HepG2 (cell line): ENCODE measurements around the gene RTN4RL2. TPM values are rescaled to one million over a fixed set of nuclear protein-coding genes. Genes with fewer than 3 reads are reported as not detected.

Experiments
- CBX2 ChIP-seq, 2 experiments: fragments of 200-600 bp in 1 of 2; sonication (generic); formaldehyde crosslinking in 1 of 2; IDR thresholded peaks; 2 replicates each; pipeline versions ENCODE4 v1.7.0 to v1.8.1; 2018 to 2022; ENCODE audit warnings: low read depth in 2 of 2, low read length in 1 of 2, mild to moderate bottlenecking in 1 of 2, missing genetic modification reagents in 1 of 2
- NR2C2 ChIP-seq: sonication (generic); formaldehyde crosslinking; IDR thresholded peaks from 2 replicates; pipeline ENCODE4 v1.4.0; 2020; ENCODE audit warnings: missing genetic modification reagents, mild to moderate bottlenecking, moderate library complexity, borderline replicate concordance
- REL ChIP-seq: sonication (generic); formaldehyde crosslinking; conservative IDR thresholded peaks from 2 replicates; pipeline ENCODE4 v1.8.0; 2022; ENCODE audit warnings: mild to moderate bottlenecking, missing genetic modification reagents, moderate library complexity
- SP4 ChIP-seq: sonication (generic); formaldehyde crosslinking; IDR thresholded peaks from 2 replicates; pipeline ENCODE4 v1.8.1; 2023; ENCODE audit warnings: mild to moderate bottlenecking, missing genetic modification reagents
- ZNF205 ChIP-seq: IDR thresholded peaks from 2 replicates; pipeline ENCODE4 v1.6.1; 2018; ENCODE audit warnings: missing biosample characterization, missing genetic modification reagents
- ZNF564 ChIP-seq: sonication (generic); formaldehyde crosslinking; IDR thresholded peaks from 2 replicates; pipeline ENCODE4 v1.8.1; 2023; ENCODE audit warnings: mild to moderate bottlenecking, missing genetic modification reagents
- ZNF749 ChIP-seq: sonication (generic); formaldehyde crosslinking; IDR thresholded peaks from 2 replicates; pipeline ENCODE4 v1.8.0; 2022; ENCODE audit warnings: mild to moderate bottlenecking, missing genetic modification reagents, moderate library complexity, borderline replicate concordance
- ZNF772 ChIP-seq: sonication (generic); formaldehyde crosslinking; IDR thresholded peaks from 2 replicates; pipeline ENCODE4 v1.5.0; 2020; ENCODE audit warnings: mild to moderate bottlenecking, missing genetic modification reagents
- polyA plus RNA-seq, 8 experiments: library from polyadenylated mRNA; depleted of rRNA in 3 of 8; stranded (reverse) in 7 of 8; unstranded in 1 of 8; fragments of >200 nt; fragmentation: Illumina TruSeq in 4 of 8; extraction: Trizol in 4 of 8; gene quantifications; 2 replicates each; pipeline versions ENCODE4 v1.2.1 to v1.2.3, GENCODE V29; 2011 to 2016; ENCODE audit warnings: low read depth in 4 of 8, missing spikeins in 1 of 8, mixed read lengths in 1 of 8; ENCODE audit not compliant: insufficient read depth in 1 of 8
- total RNA-seq, 5 experiments: library from RNA; depleted of rRNA; stranded (reverse); fragments of >200 nt; fragmentation: Illumina TruSeq; extraction: Trizol; gene quantifications; 2 replicates each; pipeline ENCODE4 v1.2.3, GENCODE V29; 2016; ENCODE audit warnings: low read depth in 1 of 5
- TF ChIP-seq, protein P1 (sequence below): sonication (generic); formaldehyde crosslinking; IDR thresholded peaks from 2 replicates; pipeline ENCODE4 v1.5.1; 2020; ENCODE audit warnings: missing genetic modification reagents, mild to moderate bottlenecking, borderline replicate concordance
- TF ChIP-seq, protein P2 (sequence below): sonication (generic); formaldehyde crosslinking; IDR thresholded peaks from 2 replicates; pipeline ENCODE4 v1.4.0; 2020; ENCODE audit warnings: missing genetic modification reagents, mild to moderate bottlenecking, borderline replicate concordance
- TF ChIP-seq, protein P3 (sequence below): sonication (generic); formaldehyde crosslinking; IDR thresholded peaks from 2 replicates; pipeline ENCODE4 v1.5.1; 2020; ENCODE audit warnings: mild to moderate bottlenecking, moderate library complexity, missing genetic modification reagents
- TF ChIP-seq, protein P4 (sequence below): sonication (generic); formaldehyde crosslinking; IDR thresholded peaks from 2 replicates; pipeline ENCODE4 v1.4.0; 2020; ENCODE audit warnings: missing genetic modification reagents
- TF ChIP-seq, protein P5 (sequence below): sonication (generic); formaldehyde crosslinking; IDR thresholded peaks from 2 replicates; pipeline ENCODE4 v1.4.0; 2020; ENCODE audit warnings: missing genetic modification reagents, borderline replicate concordance
- TF ChIP-seq, protein P6 (sequence below): sonication (generic); formaldehyde crosslinking; IDR thresholded peaks from 2 replicates; pipeline ENCODE4 v1.5.0; 2020; ENCODE audit warnings: mild to moderate bottlenecking, missing genetic modification reagents

RTN4RL2 gene
- total and polyA plus RNA-seq, 2 of the 13 experiments (the other 11 are each of a cell fraction or from before 2014, with no cell fraction given), result 1.3 to 4.3 TPM

DNA sequence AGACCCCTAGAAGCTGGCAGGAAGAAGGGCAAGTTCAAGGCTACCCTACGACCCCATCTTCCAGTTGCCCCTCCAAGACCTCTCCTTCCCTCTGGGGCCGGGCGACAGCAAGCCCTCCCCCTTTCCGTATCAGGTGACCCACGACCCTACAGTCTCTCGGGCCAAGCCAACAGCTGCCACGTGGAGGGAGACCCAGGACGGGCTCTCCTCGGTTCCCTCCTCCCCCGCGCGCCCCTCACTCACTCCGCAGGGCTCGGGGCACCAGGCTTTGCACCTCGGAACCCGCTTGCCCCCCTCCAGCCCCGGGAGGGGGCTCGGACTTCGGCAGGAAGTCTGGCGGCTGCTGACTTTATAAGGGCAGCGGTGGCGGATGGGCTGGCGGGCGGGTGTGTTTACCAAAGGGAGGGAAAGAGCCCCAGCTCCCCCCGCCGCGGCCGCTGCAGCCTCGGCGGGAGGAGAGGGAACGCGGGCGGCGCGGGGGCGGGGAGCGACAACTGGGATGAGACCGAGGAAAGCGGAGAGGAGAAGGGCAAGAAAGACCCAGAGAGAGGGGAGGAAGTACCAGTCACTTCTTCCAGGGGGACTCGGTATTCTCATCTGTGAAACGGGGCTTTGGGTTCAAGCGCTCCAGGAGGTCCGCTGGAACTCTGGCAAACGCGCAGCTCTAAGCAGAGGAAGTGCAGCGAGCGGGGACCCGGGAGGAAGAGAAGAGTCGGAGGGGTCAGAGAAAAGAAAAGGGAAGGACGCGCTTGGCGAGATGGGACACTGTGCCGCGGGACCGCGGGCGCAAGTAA lies 54.4 kb downstream of the RTN4RL2 start (continued):
- TF ChIP-seq NR2C2 (no peak), ZNF749 (peak; percentile 66; the same call in 1 of the 2 replicates), ZNF564 (CRISPR knock-in tag) (no peak), CBX2 (IDR thresholded peaks at IDR 0.05; ENCODE audit: low read depth, low read length) (no peak), CBX2 (CRISPR knock-in tag; IDR thresholded peaks at IDR 0.05; ENCODE audit: low read depth) (no peak), ZNF205 (CRISPR knock-in tag) (no peak), SP4 (CRISPR knock-in tag) (no peak), ZNF772 (CRISPR knock-in tag) (no peak; the same call in 1 of the 2 replicates), REL (CRISPR knock-in tag) (no peak)
- TF ChIP-seq, protein P1, sequence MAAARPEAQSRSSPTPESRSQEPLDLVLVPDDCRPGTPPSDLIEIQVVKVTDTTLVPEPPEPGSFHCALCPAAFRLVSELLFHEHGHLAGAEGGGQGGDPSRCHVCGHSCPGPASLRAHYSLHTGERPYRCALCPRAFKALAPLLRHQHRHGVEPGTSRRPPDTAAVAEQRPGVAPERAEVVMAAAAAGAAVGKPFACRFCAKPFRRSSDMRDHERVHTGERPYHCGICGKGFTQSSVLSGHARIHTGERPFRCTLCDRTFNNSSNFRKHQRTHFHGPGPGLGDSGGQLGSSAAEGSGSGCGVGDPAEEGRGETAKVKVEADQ (CRISPR knock-in tag), result no peak; the same call in 1 of the 2 replicates
- TF ChIP-seq, protein P2, sequence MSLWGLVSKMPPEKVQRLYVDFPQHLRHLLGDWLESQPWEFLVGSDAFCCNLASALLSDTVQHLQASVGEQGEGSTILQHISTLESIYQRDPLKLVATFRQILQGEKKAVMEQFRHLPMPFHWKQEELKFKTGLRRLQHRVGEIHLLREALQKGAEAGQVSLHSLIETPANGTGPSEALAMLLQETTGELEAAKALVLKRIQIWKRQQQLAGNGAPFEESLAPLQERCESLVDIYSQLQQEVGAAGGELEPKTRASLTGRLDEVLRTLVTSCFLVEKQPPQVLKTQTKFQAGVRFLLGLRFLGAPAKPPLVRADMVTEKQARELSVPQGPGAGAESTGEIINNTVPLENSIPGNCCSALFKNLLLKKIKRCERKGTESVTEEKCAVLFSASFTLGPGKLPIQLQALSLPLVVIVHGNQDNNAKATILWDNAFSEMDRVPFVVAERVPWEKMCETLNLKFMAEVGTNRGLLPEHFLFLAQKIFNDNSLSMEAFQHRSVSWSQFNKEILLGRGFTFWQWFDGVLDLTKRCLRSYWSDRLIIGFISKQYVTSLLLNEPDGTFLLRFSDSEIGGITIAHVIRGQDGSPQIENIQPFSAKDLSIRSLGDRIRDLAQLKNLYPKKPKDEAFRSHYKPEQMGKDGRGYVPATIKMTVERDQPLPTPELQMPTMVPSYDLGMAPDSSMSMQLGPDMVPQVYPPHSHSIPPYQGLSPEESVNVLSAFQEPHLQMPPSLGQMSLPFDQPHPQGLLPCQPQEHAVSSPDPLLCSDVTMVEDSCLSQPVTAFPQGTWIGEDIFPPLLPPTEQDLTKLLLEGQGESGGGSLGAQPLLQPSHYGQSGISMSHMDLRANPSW (CRISPR knock-in tag), result no peak
- TF ChIP-seq, protein P3, sequence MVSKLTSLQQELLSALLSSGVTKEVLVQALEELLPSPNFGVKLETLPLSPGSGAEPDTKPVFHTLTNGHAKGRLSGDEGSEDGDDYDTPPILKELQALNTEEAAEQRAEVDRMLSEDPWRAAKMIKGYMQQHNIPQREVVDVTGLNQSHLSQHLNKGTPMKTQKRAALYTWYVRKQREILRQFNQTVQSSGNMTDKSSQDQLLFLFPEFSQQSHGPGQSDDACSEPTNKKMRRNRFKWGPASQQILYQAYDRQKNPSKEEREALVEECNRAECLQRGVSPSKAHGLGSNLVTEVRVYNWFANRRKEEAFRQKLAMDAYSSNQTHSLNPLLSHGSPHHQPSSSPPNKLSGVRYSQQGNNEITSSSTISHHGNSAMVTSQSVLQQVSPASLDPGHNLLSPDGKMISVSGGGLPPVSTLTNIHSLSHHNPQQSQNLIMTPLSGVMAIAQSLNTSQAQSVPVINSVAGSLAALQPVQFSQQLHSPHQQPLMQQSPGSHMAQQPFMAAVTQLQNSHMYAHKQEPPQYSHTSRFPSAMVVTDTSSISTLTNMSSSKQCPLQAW, result peak; percentile 60; the same call in 1 of the 2 replicates
- TF ChIP-seq, protein P4, sequence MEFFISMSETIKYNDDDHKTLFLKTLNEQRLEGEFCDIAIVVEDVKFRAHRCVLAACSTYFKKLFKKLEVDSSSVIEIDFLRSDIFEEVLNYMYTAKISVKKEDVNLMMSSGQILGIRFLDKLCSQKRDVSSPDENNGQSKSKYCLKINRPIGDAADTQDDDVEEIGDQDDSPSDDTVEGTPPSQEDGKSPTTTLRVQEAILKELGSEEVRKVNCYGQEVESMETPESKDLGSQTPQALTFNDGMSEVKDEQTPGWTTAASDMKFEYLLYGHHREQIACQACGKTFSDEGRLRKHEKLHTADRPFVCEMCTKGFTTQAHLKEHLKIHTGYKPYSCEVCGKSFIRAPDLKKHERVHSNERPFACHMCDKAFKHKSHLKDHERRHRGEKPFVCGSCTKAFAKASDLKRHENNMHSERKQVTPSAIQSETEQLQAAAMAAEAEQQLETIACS (CRISPR knock-in tag), result no peak
- TF ChIP-seq, protein P5, sequence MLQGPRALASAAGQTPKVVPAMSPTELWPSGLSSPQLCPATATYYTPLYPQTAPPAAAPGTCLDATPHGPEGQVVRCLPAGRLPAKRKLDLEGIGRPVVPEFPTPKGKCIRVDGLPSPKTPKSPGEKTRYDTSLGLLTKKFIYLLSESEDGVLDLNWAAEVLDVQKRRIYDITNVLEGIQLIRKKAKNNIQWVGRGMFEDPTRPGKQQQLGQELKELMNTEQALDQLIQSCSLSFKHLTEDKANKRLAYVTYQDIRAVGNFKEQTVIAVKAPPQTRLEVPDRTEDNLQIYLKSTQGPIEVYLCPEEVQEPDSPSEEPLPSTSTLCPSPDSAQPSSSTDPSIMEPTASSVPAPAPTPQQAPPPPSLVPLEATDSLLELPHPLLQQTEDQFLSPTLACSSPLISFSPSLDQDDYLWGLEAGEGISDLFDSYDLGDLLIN (CRISPR knock-in tag), result no peak
- TF ChIP-seq, protein P6, sequence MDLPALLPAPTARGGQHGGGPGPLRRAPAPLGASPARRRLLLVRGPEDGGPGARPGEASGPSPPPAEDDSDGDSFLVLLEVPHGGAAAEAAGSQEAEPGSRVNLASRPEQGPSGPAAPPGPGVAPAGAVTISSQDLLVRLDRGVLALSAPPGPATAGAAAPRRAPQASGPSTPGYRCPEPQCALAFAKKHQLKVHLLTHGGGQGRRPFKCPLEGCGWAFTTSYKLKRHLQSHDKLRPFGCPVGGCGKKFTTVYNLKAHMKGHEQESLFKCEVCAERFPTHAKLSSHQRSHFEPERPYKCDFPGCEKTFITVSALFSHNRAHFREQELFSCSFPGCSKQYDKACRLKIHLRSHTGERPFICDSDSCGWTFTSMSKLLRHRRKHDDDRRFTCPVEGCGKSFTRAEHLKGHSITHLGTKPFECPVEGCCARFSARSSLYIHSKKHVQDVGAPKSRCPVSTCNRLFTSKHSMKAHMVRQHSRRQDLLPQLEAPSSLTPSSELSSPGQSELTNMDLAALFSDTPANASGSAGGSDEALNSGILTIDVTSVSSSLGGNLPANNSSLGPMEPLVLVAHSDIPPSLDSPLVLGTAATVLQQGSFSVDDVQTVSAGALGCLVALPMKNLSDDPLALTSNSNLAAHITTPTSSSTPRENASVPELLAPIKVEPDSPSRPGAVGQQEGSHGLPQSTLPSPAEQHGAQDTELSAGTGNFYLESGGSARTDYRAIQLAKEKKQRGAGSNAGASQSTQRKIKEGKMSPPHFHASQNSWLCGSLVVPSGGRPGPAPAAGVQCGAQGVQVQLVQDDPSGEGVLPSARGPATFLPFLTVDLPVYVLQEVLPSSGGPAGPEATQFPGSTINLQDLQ (CRISPR knock-in tag), result no peak
